H1 (cell line): Measurements from ENCODE around the gene KRT34.

Experiments used
- ATF3 ChIP-seq: IDR thresholded peaks from 2 replicates; pipeline ENCODE4 v1.6.1; 2011; ENCODE audit warnings: low read depth, mild to moderate bottlenecking, low read length; ENCODE audit not compliant: insufficient read depth
- CTCF ChIP-seq, 3 experiments: IDR thresholded peaks; 1 replicate in 2 of 3; 2 replicates in 1 of 3; pipeline versions ENCODE4 v1.5.1 to v1.6.1; 2011; ENCODE audit warnings: low read length in 3 of 3, mild to moderate bottlenecking in 3 of 3, inconsistent platforms in 2 of 3, low read depth in 1 of 3, moderate library complexity in 1 of 3; ENCODE audit not compliant: insufficient read depth in 1 of 3; ENCODE audit errors: control extremely low read depth in 1 of 3
- HDAC6 ChIP-seq: IDR thresholded peaks from one replicate; pipeline ENCODE4 v1.7.1; 2012; ENCODE audit warnings: low read depth, mild to moderate bottlenecking, inconsistent platforms, low read length, moderate library complexity
- JUND ChIP-seq: IDR thresholded peaks from 2 replicates; pipeline ENCODE4 v1.6.1; 2011; ENCODE audit warnings: mild to moderate bottlenecking, improper control_type of control experiment, low read length
- MAFK ChIP-seq: IDR thresholded peaks from 2 replicates; pipeline ENCODE4 v1.6.1; 2012; ENCODE audit warnings: low read depth, mild to moderate bottlenecking, improper control_type of control experiment, low read length
- NRF1 ChIP-seq: IDR thresholded peaks from 2 replicates; pipeline ENCODE4 v1.6.1; 2011; ENCODE audit warnings: mild to moderate bottlenecking, low read depth, low read length, improper control_type of control experiment
- POLR2AphosphoS5 ChIP-seq: IDR thresholded peaks from 2 replicates; pipeline ENCODE4 v1.6.1; 2011; ENCODE audit warnings: low read depth, low read length
- SIN3A ChIP-seq, 2 experiments: IDR thresholded peaks in 1 of 2; conservative IDR thresholded peaks in 1 of 2; 2 replicates each; pipeline ENCODE4 v1.6.1; 2011 to 2012; ENCODE audit warnings: low read length in 2 of 2, improper control_type of control experiment in 1 of 2, low read depth in 1 of 2, mild to moderate bottlenecking in 1 of 2
- SP1 ChIP-seq: IDR thresholded peaks from 2 replicates; pipeline ENCODE4 v1.6.1; 2011; ENCODE audit warnings: low read depth, low read length

GRCh38 chr17:41392278-41392677, 10.2 kb upstream of the KRT34 start:
- TF ChIP-seq HDAC6: no peak
- no peak for TF ChIP-seq SIN3A (conservative IDR thresholded peaks at IDR 0.05 in 1 of 2, IDR thresholded peaks at IDR 0.05 in 1 of 2; ENCODE audit: low read depth in 1 of 2, low read length in 2 of 2)
- TF ChIP-seq JUND: no peak
- no peak for TF ChIP-seq CTCF (IDR thresholded peaks at IDR 0.05; ENCODE audit: control extremely low read depth in 1 of 3, insufficient read depth in 1 of 3, low read depth in 1 of 3, low read length in 3 of 3)
- TF ChIP-seq POLR2AphosphoS5: no peak
- TF ChIP-seq MAFK: no peak
- TF ChIP-seq NRF1: no peak
- TF ChIP-seq ATF3: no peak
- TF ChIP-seq SP1: no peak
